ENCODE measurements around the gene SRPK2.
"Not testable (repeated sequence)": the region's sequence is repeated elsewhere in the genome, so short reads cannot be mapped to it uniquely, and the experiment has no call there.

The SRPK2 gene

DNA sequence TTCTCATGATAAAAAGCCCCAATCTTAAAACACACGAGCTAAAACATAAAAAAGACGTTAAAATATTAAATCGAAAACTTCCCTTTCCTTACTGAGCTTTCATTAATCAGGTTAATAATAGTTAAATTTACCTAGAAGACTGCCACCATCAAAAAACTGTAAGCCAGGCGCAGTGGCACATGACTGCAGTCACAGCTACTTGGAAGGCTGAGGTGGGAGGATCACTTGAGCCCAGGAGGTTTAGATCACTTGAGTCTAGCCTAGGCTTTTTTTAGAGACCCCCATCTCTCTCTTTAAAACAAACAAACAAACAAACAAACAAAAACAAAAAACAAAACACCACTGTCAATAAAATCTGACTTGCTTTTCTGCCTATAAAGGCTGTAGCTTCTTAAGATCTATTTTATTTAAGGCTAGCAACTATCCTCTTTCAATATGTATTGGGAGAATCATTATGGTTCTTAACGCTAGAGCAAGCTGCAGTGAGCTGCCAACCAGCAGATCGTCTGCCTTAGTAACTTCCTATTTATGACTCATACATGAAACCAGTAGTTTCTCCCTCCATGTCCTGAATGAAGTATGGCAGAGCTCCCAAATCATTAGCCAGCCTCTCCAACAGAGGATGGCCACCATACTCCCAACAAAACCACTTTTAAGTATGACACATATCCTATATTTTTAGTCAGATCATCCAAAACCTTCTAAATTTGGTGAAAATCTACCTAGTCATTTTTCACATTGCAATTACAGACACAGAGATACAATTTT lies 163.7 kb downstream of the SRPK2 start:
- DNase-seq (ENCODE audit: low spot score), result no peak

DNA sequence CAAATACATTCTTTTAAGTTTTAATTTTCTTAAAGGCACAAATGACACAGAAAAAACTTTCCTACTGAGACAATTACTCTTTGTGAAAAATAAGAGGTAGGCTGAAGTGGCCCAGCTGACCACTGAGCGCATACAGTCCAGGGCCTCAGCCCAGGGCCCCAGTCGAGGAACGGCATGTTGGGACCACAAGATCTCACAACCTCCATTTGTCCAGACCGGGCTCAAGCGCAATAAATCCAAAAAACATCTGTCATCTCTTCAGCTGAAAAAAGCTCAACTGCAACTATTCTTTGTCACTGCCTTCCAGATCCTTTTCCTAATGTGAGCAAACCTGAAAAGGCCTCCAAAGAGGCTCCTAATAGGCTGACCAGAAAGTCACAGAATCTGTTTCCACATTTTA lies 165.8 kb downstream of the SRPK2 start:
- no peak for DNase-seq (ENCODE audit: low spot score)

DNA sequence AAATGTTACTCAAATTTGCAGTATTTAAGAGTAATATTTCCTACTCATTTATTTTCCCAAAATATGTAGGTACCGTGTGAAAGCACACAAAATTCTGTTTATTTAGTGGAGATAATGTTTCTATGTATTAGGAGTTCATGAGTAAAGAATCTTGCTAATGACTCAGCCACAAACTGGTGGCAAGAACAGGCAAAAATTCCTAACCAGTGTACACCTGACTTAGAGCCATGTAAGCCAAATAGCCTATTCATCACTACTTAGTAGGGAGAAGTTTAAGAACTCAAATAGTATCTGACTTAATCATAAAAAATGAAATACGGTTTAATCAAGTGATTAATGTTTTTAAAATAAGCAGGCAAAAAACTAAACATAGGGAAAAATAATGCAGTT lies 169.0 kb downstream of the SRPK2 start:
- DNase-seq (ENCODE audit: low spot score), result no peak

DNA sequence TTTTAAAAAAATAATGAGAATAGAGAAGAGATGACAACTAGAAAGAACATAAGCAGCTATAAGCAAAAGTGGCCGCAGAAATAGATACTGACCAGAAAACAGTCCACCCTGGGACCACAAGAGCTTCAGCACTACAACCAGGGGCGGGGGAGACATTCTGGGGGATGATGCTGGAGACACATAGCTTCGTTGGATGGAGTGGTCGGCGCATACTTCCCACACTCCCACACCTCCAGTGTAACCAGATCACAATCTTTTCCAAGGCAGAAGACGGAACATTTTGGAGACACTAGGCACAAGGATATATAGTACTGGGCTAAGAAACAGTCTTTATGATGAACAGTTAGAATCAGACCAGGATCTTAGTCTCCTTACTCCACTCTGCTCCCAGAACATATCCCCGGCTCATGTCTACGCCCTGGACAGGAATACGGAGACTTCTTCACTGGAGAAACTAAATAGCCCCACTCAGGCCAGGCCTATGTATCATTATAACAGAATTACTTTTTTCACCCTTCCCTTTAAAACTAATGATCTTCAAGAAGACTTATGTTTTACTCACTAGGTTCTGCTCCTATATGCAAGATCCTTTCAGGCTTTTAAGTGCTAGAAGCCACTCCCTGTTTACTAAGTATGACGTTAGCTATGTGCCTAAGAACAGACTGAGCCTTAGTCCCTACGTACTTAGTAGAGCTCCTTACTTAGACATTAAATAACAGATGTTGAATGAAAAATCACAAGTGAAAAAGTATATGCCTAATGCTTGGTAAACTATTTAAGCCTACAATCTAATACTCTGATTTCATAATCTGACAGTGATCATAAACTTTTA lies 169.6 kb downstream of the SRPK2 start:
- DNase-seq (ENCODE audit: low spot score), result no peak

DNA sequence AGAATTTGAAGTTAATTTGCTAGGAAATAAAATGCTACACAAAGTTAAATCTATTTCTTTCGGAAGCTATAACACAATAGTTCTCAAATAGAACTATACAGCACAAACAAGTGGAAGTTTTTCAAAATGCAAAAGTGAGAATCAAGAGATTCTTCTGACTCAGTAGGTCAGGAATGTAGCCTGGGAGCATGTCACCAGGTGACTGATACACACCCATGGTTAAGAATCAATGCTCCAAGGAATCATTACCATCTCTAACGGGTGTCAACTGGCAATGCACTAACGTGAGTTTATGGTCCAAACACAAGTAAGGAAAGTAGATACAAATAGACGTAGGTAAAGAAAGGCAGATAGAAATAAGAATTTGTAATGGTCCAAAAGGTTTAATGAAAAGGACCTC lies 170.5 kb downstream of the SRPK2 start:
- DNase-seq (ENCODE audit: low spot score), result no peak

DNA sequence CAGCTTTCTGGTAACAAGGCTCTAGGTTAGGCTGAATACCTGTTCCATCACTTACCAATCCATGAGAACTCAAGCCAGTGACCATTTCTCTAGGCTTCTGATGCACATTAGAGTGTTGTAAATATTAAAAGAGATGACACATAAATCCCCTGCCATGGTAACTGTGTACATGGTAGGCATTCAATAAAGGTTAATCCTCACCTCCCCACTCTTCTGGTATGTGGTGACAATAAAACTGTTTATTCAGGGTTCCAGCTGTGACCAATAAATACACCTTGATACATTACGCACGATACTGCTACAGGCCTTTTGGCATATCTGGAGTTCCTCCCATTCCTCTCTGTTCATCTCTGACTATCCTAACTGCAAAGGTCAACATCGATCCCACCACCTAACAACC lies 171.9 kb downstream of the SRPK2 start:
- DNase-seq (ENCODE audit: low spot score), result no peak

DNA sequence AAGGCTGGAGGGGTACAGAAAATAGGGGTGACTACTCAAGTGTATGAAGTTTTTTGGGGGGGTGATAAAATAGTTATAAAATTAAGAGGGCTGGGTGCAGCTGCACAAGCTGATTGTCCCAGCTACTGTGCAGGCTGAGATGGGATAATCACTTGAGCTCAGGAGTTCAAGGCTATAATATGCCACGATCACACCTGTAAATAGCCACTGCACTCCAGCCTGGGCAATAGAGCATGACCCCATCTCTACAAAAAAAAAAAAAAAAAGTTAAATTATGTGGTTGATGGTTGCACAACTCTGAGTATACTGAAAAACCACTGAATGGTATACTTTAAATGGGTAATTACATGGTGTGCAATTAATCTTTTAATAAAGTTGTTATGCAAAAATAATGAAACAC lies 172.9 kb downstream of the SRPK2 start:
- DNase-seq (ENCODE audit: low spot score), result no peak

DNA sequence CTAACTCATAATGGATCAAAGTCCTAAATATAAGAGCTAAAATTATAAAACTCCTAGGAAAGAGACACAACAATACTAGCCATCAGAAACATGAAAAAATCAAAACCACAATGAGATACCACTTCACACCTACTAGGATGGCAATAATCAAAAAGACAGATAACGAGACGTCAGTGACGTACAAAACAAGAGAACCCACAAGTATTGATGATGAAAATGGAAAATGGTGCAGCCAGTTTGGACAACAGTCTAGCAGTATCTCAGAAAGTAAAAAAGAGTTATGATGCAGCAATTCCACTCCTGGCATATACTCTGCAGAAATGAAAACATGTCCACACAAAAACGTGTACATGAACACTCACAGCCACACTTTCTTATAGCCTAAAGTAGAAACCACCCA lies 173.5 kb downstream of the SRPK2 start:
- DNase-seq (ENCODE audit: low spot score), result no peak

DNA sequence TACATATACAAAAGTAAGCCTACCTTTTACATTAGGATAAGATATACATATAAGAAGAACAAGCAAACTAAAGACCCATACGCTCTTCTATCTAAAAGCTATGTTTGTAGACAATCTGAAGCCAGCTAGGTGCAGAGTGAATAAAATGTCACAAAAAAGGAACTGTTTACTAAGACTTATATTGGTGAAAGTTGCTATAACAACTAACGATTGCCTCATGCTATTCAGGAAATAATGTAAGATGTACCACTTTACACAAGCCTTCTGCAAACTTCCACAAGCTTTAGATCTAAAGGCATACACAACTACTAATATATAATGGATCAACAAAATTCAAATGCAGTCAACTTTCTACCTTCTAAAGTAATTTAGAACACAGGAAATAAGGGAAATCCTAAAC lies 175.1 kb downstream of the SRPK2 start:
- no peak for DNase-seq (ENCODE audit: low spot score)

DNA sequence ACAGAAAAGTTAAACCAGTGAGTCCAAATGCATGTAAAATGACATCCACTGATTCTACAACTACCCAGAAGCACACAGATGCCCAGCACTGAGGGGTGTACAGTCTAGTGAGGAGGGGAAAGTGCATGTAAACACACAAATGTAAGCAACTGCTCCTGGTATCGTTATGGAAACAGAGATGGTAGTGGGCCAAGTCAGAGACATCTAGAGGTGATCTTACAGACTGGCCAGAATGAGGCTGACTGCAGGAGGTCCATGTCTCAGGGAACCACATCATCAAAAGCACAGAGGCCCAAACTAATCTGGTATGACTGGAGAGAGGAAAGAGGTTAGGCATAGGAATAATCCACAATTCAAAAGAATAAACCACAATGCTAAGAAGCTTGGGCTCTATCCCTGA lies 176.5 kb downstream of the SRPK2 start:
- DNase-seq (ENCODE audit: low spot score), result no peak

DNA sequence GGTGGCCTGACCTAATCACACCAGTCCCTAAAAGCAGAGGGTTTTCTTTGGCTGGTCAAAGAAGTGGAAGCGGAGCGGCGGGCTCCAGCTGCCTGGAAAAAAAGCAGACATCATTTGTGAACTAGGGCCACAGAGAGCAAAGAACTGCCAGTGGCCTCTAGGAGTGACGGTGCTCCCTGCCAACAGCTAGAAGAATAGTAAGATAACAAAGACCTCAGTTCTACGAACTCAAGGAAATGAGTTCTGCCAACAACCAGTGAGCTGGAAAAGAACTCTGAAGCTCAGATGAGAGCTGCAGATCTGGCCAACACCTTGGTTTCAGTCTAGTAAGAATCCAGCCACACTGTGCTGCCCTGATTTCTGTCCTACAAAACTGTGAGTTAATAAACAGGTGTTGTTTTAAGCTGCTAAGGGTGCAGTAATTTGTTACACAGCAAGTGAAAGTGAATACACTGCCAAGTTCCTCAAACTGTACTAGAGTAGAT lies 178.0 kb downstream of the SRPK2 start:
- no peak for DNase-seq (ENCODE audit: low spot score)

DNA sequence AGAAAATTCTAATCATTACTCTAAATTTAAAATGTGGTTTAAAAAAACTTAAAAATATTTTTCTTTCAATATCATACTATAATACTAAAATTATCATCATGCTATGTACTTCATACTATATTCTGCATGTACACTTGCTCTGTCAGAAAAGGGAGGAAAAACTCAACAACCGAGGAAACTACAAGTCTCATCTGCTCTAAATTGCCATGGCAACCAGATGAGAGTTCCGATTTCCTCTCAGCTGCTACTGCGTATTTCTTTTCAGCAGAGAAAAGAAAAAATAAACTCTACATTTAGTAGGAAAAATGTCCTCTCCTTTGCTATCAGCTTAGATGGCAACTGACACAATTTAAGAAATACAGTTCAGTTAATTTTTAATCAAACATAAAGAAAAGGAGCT lies 178.9 kb downstream of the SRPK2 start:
- no peak for DNase-seq (ENCODE audit: low spot score)

DNA sequence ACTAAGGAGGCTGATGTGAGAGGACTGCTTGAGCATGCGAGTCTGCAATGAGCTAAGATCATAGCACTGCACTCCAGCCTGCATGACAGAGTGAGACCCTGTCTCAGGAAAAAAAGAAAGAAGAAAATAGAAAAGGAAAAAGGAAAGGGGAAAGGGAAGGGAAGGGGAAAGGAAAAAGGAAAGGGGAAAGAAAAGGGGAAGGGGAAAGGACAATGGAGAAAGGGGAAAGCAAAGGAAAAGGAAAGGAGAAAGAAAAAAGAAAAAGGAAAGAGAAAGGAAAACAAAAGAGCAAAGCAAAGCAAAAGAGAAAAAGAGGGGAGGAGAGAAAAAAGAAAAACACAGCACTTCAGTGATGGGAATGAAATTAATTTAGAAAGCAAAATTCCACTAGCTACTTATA lies 179.3 kb downstream of the SRPK2 start:
- DNase-seq (ENCODE audit: low spot score), result no peak

DNA sequence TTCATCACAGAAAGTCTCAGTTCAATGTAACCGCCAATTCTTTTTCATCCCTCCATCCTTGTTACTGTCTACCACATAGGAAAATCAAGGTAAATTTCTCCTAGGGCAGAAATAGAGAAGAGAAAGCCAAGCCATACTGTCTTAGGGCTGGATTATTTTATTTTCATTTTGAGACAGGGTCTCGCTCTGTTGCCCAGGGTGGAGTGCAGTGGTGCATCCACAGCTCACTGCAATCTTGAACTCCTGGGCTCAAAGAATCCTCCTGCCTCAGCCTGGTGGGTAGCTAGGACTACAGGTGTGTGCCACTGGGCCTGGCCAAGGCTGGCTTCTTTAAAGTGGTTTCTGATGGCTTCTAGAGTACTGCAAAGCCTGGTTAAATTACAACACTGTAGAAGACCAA lies 181.7 kb downstream of the SRPK2 start:
- no peak for DNase-seq (ENCODE audit: low spot score)

DNA sequence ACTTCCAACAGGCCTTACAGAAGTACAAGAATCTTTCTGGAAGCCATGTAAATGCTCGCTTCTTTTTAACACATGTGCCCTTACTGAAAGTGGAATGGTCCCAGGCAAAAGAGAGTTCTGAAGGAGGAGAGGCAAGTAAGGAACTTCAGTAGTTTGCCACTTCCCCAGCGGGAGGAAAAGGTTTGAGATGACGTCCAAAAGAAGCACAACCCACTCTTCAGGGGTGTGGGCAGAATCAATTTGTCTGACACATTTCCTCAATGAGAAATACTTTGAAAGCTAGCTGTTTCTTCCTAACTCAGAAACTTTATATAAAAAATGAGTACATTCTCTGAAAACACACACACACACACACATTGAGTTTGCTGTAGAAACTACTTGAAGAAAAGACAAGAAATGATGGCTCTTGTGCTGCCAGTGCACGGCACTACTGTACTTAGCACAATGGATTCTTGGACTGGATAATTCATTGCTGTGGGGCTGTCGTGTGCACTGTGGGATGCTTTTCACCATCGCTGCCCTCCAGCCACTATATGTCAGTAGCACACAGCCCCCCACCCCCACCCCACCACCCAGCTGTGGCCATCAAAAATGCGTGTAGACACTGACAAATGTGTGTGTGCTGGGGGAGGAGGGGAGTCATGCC lies 183.0 kb downstream of the SRPK2 start:
- DNase-seq (ENCODE audit: low spot score), result no peak

DNA sequence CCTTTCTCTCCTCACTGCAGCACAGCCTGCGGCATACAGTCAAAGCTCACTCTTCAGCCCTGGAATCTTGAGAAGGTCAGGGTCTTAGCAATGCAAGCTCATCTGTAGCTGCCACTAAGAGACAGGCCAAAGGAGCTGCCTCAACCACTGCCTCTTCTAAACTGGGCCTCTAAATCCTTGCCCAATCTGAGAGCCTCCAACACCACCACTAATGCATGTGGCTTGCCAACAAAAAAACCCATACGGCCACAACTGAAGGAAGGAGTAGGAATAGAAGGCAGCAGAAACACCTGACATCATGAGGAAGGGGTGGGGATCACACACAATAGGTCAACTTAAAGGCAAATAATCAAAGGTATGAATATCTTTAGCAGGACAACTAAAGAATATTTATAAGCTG lies 183.8 kb downstream of the SRPK2 start:
- DNase-seq (ENCODE audit: low spot score), result no peak

DNA sequence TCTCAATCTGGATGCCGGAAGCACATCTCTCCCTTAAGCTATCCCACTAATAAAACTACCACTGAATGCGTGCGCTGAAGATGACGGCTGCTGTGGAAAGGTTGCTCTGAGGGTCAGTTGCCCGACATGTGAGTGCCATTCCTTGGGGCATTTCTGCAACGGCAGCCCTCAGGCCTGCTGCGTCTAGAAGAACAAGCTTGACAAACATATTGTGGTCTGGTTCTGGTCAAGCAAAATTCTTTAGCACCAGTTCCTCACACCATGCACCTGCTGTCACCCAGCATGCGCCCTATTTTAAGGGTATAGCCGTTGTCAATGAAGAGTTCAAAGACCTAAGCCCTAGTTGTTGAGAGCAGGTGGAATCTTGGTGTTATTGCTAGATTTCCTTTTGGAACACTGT lies 184.2 kb downstream of the SRPK2 start:
- no peak for DNase-seq (ENCODE audit: low spot score)

DNA sequence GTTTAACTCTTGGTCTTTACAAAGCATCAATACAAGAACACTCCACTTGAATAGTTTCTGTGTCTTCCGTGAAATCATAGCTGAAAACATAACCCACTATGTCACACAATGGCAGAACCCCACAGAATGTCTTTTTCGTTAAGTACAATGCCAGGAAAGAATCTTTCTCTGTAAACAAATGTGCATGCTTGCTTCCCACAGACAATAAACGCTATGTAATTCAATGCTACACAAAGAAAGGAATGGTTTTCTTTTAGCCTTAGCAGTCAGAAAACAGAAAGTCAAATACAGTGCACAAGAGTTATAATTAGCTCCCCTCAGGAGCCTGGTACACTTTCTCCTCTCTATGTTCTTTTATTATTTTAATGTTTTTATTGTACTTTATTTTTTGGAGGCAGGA lies 186.1 kb downstream of the SRPK2 start:
- DNase-seq (ENCODE audit: low spot score), result no peak

DNA sequence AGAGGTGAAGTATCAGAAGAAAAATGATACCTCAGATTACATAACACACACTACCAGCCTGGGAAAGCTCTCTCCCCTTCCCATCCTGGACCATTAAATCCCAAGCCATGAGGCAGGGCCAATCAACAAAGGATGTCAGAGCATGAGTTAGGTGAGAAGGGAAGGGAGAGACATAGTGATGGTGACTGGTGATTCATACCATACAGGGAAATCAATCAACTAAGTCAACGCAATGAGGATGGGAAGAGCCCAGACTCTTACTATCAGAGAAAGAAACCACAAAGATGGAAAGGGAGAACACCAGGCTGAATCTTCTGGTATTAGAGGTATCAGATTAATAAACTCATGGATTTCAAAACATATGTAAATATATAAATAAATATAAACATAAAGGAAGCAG lies 189.3 kb downstream of the SRPK2 start:
- DNase-seq (ENCODE audit: low spot score), result no peak

DNA sequence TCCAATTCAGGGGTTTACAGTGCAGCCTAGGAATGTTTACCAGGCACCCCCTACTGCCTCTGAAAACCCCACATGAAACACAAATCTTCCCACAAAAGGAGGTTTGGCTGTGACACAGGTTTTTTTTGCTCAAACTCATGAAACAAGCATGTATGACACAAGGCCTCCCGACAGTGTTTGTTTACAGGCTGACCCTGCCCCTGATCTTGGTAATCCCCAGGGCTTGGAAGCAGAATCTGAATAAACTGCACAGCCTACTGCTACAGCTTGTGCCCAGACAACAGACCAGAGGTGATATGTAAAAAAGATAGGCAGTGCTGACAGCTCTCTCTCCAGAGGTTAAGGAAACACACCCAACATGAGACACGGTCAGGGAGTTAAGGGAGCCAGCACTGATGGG lies 190.5 kb downstream of the SRPK2 start:
- DNase-seq (ENCODE audit: low spot score), result no peak

DNA sequence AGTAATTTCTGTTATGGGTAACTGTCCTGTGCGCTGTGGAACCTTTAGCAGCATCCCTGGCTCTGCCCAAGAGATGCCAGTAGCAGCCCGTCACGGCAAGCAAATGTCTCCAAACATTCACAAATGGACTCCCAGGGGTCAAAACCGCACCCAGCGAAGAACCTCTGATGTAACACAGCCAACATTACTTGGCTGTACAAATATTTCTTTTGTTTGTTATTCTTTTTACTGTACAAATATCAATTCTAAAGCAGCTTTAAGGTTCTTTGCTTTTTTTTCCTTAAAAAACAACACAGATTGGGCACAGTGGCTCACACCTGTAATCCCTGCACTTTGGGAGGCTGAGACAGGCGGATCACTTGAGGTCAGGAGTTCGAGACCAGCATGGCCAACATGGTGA lies 192.2 kb downstream of the SRPK2 start:
- DNase-seq (ENCODE audit: low spot score), result no peak

DNA sequence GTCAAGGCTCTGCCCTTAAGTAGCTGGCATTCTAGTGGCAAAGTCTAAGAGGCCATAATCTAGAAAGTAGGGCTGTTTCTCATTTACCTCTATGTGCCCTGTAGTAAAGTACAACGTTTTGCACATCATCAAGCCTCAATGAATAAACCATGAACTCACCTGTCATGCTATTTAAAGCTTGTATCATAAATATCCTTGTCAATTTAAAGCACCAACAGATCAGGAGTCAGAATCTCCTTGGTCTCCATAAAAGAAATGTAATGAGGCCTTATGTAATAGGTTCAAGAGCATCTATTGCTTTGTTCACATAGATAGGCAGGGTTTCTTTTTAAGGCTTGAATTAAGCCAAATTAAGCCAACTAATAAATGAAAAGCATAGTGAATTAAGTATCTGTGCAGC lies 192.8 kb downstream of the SRPK2 start:
- no peak for DNase-seq (ENCODE audit: low spot score)

DNA sequence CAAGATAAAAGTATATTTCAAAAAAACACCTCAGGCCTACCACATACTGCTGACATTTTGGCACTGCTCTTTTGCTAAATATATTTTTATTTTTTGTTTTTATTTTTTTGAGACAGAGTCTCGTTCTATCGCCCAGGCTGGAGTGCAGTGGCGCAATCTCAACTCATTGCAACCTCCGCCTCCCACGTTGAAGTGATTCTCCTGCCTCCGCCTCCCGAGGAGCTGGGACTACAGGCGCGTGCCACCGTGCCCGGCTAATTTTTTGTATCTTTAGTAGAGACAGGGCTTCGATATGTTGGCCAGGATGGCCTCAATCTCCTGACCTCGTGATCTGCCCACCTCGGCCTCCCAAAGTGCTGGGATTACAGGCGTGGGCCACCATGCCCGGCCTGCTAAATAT lies 193.8 kb downstream of the SRPK2 start:
- not testable (repeated sequence) for DNase-seq (ENCODE audit: low spot score)
